Fibroblast of mammary gland (primary cell): ENCODE measurements around the gene THSD7B.

Source experiments
- DNase-seq: peaks from one replicate; pipeline ENCODE4 v3.0.0-alpha.2; 2010; ENCODE audit warnings: low read depth
- H3K4me3 ChIP-seq: 2 replicates; pipeline ENCODE4 v1.5.1; 2011; ENCODE audit warnings: low read depth, mild to moderate bottlenecking, low read length, moderate library complexity; ENCODE audit not compliant: control insufficient read depth
- CTCF ChIP-seq: conservative IDR thresholded peaks from 2 replicates; pipeline ENCODE4 v1.5.1; 2011; ENCODE audit warnings: low read depth, low read length, inconsistent platforms; ENCODE audit not compliant: control insufficient read depth, insufficient read depth

The THSD7B gene

GRCh38 chr2:137151731-137152130 is 386.4 kb downstream of the THSD7B start:
- DNase-seq, result no peak
- no peak for TF ChIP-seq CTCF
- H3K4me3 ChIP-seq, result no peak overlapping the region

GRCh38 chr2:137154946-137155345 is 389.6 kb downstream of the THSD7B start:
- TF ChIP-seq CTCF, result no peak
- DNase-seq, result no peak
- H3K4me3 ChIP-seq, result no peak overlapping the region

GRCh38 chr2:137155356-137156104 is 390.2 kb downstream of the THSD7B start:
- TF ChIP-seq CTCF, result no peak
- DNase-seq, result peak; percentile 60
- H3K4me3 ChIP-seq, result no peak overlapping the region

DNA sequence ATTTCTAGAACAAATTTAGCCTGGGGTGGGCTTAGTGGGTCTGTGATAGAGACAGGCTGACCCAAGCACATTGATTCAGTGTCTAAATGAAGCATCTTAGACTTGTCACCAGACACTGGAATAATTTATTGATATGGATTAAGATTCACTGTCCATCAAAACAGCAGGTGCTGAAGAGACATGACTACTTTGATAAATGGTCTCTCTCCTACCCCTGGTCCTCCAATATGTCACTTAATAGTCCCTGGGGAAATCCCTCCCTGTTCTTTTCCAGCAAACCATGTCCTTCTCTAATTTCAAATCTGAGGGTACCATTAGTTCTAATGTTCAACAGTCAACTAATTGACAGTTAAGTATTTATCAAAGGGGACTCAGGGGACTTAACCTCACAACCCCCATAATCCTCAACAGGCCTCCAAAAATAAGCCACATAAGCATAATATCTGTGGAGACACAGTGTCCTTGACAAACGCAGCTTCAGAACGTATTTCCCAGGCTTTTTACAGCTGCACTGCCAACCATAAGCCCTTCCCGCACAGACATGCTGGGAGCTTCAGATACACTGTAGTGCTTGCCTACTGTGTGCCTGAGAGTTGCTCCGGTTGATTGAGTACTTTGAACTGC is 391.0 kb downstream of the THSD7B start:
- H3K4me3 ChIP-seq, result no peak overlapping the region
- TF ChIP-seq CTCF, result no peak
- no peak for DNase-seq

GRCh38 chr2:137157851-137158250 is 392.5 kb downstream of the THSD7B start:
- DNase-seq, result no peak
- no peak for TF ChIP-seq CTCF
- H3K4me3 ChIP-seq, result no peak overlapping the region

GRCh38 chr2:137161250-137161649 is 395.9 kb downstream of the THSD7B start:
- H3K4me3 ChIP-seq, result no peak overlapping the region
- TF ChIP-seq CTCF, result no peak
- DNase-seq, result no peak
